K562 (cell line): Measurements from ENCODE around the gene HSPB6.
A peak's percentile ranks its signal among the peaks of the same experiment; 100 is the strongest.

ENCODE experiments used
- JUN ChIP-seq, 2 experiments: sonication (generic) in 1 of 2; formaldehyde crosslinking in 1 of 2; IDR thresholded peaks; 2 replicates each; pipeline versions ENCODE4 v1.6.1 to v1.8.0; 2012 to 2022; ENCODE audit warnings: borderline replicate concordance in 2 of 2, mild to moderate bottlenecking in 2 of 2, improper control_type of control experiment in 1 of 2, low read depth in 1 of 2, low read length in 1 of 2, missing genetic modification reagents in 1 of 2
- POLR2A ChIP-seq: fragments of 450-650 bp; conservative IDR thresholded peaks from 2 replicates; pipeline ENCODE4 v1.6.1; 2016
- RCOR1 ChIP-seq, 2 experiments: IDR thresholded peaks; 2 replicates each; pipeline ENCODE4 v1.6.1; 2012; ENCODE audit warnings: low read depth in 2 of 2, low read length in 2 of 2, borderline replicate concordance in 1 of 2, improper control_type of control experiment in 1 of 2
- SIN3A ChIP-seq, 2 experiments: fragments of 150-350 bp in 1 of 2; IDR thresholded peaks; 2 replicates each; pipeline ENCODE4 v1.6.1; 2011 to 2016; ENCODE audit warnings: borderline replicate concordance in 2 of 2, low read depth in 2 of 2, low read length in 2 of 2, mild to moderate bottlenecking in 2 of 2, moderate library complexity in 2 of 2; ENCODE audit not compliant: control insufficient read depth in 1 of 2
- SIRT6 ChIP-seq: IDR thresholded peaks from one replicate; pipeline ENCODE4 v1.6.1; 2012; ENCODE audit warnings: low read depth, mild to moderate bottlenecking, control low read depth, inconsistent platforms, low read length, moderate library complexity
- TEAD4 ChIP-seq, 2 experiments: sonication (generic) in 1 of 2; formaldehyde crosslinking in 1 of 2; IDR thresholded peaks; 2 replicates each; pipeline versions ENCODE4 v1.6.1 to v1.8.0; 2012 to 2022; ENCODE audit warnings: borderline replicate concordance in 1 of 2, inconsistent platforms in 1 of 2, low read length in 1 of 2, mild to moderate bottlenecking in 1 of 2, missing genetic modification reagents in 1 of 2
- ZNF639 ChIP-seq, 2 experiments: fragments of 200-800 bp in 1 of 2; sonication (Bioruptor generic) in 1 of 2; sonication (generic) in 1 of 2; formaldehyde crosslinking in 1 of 2; IDR thresholded peaks in 1 of 2; conservative IDR thresholded peaks in 1 of 2; 2 replicates each; pipeline versions ENCODE4 v1.5.0 to v1.6.1; 2016 to 2020; ENCODE audit warnings: missing compliant biosample characterization in 1 of 2, missing genetic modification characterization in 1 of 2, missing genetic modification reagents in 1 of 2
- ZNF699 ChIP-seq: fragments of 250-450 bp; sonication (Bioruptor Pico); IDR thresholded peaks from 2 replicates; pipeline ENCODE4 v1.8.0; 2021; ENCODE audit warnings: mild to moderate bottlenecking, moderate library complexity; ENCODE audit not compliant: insufficient replicate concordance
- TF ChIP-seq, protein P1 (sequence below): fragments of 250-450 bp; sonication (Bioruptor Pico); IDR thresholded peaks from 2 replicates; pipeline ENCODE4 v1.8.0; 2021; ENCODE audit warnings: mild to moderate bottlenecking, moderate library complexity
- TF ChIP-seq, protein P2 (sequence below): fragments of 250-450 bp; sonication (Bioruptor Pico); IDR thresholded peaks from 2 replicates; pipeline ENCODE4 v1.8.0; 2022; ENCODE audit warnings: moderate library complexity, mild to moderate bottlenecking, inconsistent platforms

- TF ChIP-seq, protein P1, sequence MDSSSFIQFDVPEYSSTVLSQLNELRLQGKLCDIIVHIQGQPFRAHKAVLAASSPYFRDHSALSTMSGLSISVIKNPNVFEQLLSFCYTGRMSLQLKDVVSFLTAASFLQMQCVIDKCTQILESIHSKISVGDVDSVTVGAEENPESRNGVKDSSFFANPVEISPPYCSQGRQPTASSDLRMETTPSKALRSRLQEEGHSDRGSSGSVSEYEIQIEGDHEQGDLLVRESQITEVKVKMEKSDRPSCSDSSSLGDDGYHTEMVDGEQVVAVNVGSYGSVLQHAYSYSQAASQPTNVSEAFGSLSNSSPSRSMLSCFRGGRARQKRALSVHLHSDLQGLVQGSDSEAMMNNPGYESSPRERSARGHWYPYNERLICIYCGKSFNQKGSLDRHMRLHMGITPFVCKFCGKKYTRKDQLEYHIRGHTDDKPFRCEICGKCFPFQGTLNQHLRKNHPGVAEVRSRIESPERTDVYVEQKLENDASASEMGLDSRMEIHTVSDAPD = no peak
- TF ChIP-seq SIN3A (IDR thresholded peaks at IDR 0.05; ENCODE audit: borderline replicate concordance in 2 of 2, control insufficient read depth in 1 of 2, low read depth in 2 of 2, low read length in 2 of 2) (peak in 1 of 2 experiments; percentile 50; a peak in 1 of 4 replicates), SIRT6 (no peak), POLR2A (no peak), RCOR1 (IDR thresholded peaks at IDR 0.05; ENCODE audit: borderline replicate concordance in 1 of 2, low read depth in 2 of 2, low read length in 2 of 2) (no peak), TEAD4 (IDR thresholded peaks at IDR 0.05; ENCODE audit: low read length) (no peak), TEAD4 (CRISPR knock-in tag; IDR thresholded peaks at IDR 0.05; ENCODE audit: borderline replicate concordance) (no peak), ZNF639 (CRISPR knock-in tag; conservative IDR thresholded peaks at IDR 0.05 in 1 of 2, IDR thresholded peaks at IDR 0.05 in 1 of 2) (no peak), ZNF699 (CRISPR knock-in tag) (no peak), JUN (IDR thresholded peaks at IDR 0.05; ENCODE audit: borderline replicate concordance, low read depth, low read length) (no peak), JUN (CRISPR knock-in tag; IDR thresholded peaks at IDR 0.05; ENCODE audit: borderline replicate concordance) (no peak)
- TF ChIP-seq, protein P2, sequence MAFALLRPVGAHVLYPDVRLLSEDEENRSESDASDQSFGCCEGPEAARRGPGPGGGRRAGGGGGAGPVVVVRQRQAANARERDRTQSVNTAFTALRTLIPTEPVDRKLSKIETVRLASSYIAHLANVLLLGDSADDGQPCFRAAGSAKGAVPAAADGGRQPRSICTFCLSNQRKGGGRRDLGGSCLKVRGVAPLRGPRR (CRISPR knock-in tag) = no peak
These were observed 38.3 kb downstream of the HSPB6 start for GRCh38 chr19:35718345-35719041.
